NCI-H1092 treated with DMSO at 0.1 percent for 48 hours (cell line): ENCODE results near the gene ZNF410.
"Not testable (repeated sequence)": the region's sequence is repeated elsewhere in the genome, so short reads cannot be mapped to it uniquely, and the experiment has no call there.

Source experiments
- DNase-seq: peaks from one replicate; lab custom pipeline; 2025; lab: John Stamatoyannopoulos, UW

Gene ZNF410

DNA sequence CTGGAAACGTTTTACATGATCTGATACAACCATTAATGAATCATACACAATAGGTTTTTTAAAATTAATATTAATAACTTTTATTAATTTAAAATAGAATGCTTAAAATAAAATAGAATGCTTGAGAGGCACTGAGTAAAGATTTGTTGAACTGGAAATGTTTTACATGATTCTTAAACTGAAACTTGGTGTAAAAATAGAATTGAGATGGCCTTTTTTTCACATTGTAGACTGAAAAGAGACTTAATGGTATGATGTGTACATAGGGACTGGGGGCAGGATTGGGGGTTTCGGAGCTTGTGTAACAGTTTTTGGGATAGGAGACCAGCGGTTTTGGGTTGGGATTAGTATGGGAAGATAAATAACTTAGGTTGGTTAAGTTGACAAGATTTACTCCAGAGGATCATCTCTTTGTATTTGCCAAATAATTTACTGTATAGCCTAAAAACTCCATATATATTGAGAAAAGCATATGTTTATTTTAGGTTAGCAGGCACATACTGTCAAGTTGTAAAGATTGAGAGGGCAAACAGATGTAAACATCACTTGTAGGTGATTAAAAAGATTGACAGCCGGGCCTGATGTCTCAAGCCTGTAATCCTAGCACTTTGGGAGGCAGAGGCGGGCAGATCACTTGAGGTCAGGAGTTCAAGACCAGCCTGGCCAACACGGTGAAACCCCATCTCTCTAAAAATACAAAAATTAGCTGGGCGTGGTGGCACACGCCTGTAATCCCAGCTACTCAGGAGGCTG, 2.0 kb upstream of the ZNF410 start:
- DNase-seq = no peak

DNA sequence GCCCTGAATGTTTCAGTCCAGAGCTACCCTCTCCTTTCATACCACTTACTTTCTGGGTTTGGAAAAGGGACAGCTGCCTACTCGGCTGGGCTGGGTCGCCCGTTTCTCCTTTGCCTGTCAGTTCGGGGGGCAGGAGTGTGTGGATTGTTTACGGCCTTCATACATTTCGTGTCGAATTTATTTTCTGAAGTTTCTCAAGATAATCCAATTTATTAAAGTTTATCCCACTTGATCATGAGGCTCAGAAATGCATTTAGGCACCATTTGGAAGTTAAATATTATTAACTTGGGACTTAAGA, 608 bp downstream of the ZNF410 start:
- DNase-seq = no peak

DNA sequence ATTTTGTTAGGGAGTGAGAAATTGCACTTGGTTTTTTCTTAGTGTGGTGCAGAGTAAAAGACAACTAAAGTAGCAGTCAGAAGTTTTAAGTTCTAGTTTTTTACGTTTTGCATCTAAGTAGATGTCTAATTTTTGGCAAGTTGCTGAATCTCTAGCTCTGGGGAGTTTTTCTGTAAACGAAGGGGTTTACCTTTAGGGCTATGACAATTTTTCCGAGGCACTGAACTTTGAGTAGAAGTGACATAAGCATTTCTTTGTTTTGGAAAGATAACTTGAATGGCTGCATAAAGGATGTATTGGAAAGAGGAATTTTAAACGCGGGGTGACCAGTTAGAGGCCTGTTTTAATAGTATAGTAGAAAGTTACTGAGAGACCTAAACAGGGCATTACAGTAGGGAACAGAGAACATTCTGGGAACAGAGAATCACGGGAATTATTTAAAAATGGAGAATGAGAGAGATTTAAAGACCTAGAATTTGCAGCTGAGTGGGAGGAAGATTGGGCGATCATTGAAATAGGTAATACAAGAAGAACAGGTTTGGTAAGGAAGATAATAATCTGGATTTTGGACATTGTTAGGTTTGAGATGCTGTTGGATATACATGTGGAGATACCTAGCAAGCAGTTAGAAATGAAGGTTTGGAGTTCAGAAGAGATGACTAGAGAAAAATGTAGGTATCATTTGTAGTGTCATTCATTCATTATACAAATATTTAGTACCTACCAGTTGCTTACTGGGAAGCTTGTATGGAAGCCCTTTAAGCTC, 1.2 kb downstream of the ZNF410 start:
- no peak for DNase-seq

DNA sequence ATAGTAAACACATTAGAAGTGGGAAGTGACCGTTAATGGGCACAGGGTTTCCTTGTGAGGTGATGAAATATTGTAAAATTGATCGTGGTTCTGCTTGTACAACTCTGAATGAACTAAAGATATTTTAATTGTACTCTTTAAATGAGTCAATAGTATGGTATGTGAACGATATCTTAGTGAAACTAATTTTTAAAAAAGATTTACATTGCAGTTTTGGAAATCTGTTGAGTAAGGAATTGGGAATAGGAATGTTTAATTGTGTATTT, 1.7 kb downstream of the ZNF410 start:
- DNase-seq = no peak

DNA sequence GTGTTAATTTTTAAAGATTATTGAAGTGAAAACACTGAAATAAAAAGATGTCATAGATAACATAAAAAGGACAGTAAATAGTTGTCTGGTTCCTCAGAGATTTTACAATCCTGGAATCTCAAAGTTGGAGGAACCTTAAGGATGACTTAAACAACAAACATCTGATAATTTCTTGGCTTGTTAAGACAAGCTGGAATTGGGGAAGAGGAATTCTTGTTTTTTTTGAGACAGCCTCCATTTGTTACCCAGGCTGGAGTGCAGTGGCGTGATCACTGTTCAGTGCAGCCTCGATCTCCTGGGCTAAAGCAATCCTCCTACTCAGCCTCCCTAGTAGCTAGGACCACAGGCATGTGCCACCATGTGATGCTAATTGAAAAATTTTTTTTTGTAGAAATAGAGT, 2.3 kb downstream of the ZNF410 start:
- DNase-seq = no peak

DNA sequence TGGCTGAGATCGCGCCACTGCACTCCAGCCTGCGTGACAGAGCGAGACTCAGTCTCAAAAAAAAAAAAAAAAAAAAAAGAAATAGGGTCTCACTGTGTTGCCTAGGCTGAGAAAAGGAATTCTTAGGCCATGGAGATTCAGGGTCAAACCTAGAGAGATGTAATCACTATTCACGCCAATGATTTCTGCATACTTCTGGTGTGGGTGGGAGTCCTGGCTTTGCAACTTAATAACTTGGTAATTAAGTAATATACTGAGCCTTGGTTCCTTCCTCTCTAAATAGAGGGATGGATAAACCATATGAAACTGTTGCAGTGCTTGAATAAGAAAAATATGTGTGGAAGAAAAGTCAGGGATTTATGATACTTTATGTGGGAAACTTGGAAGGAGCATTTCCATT, 2.7 kb downstream of the ZNF410 start:
- DNase-seq = no peak

DNA sequence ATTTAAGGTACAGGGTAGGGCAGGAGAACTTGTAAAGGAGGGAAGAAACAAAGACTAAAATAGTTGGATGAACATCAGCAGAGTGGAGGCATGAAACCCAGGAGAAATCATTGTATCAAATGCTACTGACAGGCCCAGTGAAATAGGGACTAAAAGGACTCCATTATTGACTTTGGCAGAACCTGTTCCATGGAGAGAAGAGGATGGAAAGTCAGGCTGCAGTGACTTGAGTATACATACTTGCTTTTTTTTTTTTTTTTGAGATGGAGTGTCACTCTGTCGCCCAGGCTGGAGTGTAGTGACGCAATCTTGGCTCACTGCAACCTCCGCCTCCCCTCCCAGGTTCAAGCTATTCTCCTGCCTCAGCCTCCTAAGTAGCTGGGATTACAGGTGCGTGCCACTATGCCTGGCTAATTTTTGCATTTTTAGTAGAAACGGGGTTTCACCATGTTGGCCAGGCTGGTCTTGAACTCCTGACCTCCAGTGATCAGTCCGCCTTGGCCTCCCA, 7.6 kb downstream of the ZNF410 start:
- DNase-seq = not testable (repeated sequence)

DNA sequence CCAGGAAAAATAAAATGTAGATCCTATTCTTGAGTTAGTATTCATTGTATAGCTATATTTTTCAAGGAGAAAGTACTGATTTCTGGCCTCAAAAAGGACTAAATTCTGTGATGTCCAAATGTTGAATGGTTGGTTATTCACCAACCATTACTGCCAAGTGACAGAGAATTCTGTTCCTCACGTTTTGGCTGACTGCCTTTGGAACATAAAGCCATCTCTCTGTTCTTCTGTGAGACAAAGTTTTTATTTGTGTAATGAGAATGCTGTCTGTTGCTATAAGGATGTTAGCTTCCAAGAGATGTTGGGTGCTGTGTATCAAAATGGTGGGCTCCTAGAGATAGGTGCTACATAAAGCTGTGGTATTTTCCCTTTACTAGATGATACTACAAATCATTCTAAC, 9.3 kb downstream of the ZNF410 start:
- no peak for DNase-seq

DNA sequence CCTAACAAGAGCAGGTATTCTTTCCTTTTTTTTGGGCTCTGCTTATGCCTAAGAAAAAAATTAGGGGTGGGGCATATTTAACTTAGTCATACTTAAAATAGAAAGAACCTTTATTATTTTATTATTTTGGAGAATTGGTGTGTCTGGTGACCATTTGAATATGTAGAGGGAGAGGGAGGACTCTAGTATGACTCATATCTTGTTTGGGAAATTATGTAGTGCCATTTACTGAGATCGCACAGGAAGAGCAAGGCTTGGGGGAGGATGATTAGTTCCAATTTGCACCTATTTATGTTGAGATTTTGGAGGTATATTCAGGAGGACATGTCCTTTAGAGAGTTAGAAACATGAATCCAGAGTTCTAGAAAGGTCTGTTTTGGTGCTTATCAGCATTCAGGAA, 9.9 kb downstream of the ZNF410 start:
- DNase-seq = no peak

DNA sequence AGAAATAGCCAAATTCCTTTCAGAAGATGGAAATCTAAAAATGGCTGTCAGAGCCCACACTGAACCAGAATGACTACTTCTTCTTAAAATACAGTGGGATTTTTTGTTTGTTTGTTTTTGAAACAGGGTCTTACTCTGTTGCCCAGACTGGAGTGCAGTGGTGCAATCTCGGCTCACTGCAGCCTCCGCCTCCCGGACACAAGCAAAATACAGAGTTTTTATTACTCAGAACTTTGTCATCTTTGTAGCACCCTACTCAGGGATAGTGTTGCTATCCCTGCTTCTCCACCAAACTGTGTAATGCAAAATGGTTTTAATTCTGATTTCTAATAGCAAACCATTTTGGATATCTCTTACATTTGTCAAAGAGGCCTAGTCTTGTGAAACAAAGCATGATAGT, 16.4 kb downstream of the ZNF410 start:
- DNase-seq = no peak

DNA sequence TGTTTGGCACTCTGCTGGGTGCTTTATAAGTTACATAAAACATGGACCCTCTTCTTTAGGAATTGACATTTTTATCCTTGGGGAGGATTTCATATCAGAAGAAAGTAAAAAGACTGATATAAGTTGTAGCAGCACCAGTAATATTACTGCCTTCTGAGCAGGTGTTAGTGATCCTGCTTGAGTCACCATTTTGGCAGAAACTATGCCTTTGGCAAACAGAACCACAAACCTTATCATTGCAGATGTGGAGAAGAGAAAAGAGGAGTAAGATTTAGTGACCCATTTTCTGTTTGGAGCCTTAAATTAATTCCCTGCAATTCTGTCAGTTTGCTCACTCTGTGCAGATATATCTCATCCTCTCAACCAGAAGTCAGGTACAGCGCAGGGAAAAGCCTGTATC, 23.0 kb downstream of the ZNF410 start:
- no peak for DNase-seq

DNA sequence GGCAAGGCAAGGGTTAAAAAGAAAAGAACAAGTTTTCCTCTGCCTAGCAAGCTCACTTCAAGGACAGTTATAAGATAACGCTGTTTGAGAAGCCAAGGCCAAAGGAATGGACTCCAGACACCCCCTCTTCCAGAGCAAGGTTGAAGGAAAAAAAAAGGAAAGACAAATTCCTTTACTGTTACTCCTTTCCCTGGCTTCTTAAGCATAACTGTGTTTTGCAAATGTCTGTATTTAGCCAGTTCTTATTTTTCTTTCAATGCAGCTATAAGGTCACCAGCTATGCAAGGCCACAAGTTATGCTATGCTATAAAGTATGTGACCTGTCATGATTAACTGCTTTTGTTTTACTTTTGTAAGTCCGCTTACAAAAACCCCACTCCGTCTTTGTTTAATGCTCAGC, 26.6 kb downstream of the ZNF410 start:
- DNase-seq = no peak

DNA sequence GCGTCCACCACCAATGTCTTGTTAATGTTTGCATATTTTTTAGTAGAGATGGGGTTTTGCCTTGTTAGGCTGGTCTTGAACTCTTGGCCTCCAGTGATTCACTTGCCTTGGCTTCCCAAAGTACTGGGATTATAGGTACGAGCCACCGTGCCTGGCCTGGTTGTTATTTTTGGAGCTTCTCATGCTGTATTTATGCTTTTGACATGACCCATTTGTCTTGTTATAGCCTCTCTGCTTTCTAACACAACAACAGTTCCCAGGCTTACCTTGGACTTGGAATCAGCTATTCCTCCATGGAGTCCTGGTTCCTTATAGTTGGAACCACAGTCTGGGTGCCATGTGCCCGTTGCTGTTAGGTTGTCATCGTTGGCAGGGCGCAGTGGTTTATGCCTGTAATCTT, 29.7 kb downstream of the ZNF410 start:
- DNase-seq = no peak

DNA sequence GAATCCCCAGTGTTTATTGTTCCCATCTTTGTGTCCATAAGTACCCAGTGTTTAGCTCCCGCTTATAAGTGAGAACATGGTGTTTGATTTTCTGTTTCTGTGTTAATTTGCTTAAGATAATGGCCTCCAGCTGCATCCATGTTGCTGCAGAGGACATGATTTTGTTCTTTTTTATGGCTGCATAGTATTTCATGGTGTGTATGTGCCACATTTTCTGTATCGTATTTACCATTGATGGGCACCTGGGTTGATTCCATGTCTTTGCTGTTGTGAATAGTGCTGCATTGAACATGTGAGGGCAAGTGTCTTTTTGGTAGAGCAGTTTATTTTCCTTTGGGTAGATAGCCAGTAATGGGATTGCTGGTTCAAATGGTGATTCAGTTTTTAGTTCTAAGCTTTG, 32.8 kb downstream of the ZNF410 start:
- DNase-seq = not testable (repeated sequence)

DNA sequence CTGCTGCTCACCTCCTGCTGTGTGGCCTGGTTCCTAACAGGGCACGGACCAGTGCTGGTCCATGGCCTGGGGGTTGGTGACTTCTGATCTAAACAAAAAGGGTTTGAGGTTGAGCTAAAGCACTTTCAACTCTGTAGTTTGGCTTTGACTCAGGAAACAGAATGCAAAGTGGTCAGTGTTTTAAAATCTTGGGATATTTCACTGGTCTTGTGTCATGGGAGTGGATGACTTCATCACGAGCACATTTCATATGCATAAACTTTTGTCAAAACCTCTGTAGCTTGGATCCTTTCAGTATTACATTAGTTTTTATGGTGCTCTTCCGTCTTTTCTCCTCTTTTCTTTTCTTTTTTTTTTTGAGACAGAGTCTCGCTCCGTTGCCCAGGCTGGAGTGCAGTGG, 37.7 kb downstream of the ZNF410 start:
- DNase-seq = no peak

DNA sequence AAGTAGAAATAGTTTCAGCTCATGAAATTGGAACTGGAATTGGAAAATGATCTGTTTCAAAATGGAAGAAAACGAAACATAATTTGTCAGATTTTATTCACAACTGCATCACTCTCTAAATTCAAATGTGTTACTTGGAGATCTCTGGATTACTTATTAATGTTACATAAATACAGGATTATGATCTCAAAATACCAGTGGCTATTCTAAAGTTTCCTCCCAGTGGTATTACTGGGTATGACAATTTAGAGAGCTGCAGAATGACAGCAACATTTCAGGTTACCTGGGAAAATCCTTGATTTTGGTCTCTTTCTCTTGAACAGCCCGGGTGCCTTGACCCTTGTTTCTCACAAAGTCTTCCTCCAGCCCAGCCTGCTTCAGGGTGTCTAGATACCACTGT, 49.0 kb downstream of the ZNF410 start:
- no peak for DNase-seq

DNA sequence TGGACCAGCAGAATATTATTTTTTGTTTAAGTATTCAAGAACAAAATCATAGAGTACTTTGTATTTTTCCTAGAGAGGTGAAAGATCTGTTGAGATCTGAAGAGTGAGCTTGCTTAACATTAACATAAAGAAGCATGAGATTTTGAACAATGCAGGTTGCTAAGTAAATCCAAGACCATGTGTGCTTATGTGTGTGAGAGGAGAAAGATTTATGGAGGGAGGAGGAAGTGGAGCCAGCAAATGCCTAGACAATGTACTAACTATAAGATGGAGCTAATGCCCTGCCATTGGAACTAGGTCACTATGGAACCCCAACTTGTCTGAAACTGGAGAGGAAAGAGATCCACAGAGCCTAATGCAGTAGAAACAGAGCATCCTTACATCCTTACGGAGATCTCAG, 49.9 kb downstream of the ZNF410 start:
- DNase-seq = no peak

DNA sequence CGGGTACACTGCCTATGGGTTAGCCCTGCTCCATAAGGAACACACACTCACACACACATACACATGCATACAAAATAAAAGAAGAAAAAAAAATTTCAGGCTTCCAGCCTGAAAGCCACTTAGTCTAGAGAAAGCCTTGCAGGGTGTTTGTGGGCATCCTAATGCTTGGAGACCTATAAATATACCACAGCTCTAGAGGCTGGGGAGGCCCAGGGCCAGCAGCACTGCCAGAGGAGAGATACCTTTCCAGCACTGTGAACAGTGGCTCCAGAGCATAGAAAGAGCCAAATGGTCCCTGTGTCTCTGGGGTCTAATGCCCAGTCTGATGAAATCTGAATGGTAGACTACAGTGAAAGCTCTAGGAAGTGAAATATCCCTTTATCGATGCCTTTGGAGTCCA, 50.4 kb downstream of the ZNF410 start:
- DNase-seq = no peak

DNA sequence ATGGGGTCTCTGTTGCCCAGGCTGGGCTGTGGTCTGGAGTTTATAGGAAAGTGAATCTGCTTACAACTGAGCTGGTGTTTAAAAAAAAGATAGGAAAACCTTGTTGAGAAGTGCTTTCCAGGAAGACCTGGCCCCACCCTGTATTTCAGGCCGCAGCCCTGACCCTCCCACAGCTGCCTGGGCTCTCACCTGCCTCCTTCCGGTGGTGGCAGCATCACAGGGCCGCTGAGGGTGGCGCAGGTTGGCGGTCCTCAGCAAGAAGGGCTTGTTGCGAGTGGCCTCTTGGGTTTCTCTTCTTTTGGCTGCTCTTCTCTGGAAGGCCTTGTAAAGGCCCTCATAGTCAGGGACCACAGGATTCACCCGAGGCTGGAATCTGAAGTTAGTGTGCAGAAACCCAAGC, 55.5 kb downstream of the ZNF410 start:
- no peak for DNase-seq

DNA sequence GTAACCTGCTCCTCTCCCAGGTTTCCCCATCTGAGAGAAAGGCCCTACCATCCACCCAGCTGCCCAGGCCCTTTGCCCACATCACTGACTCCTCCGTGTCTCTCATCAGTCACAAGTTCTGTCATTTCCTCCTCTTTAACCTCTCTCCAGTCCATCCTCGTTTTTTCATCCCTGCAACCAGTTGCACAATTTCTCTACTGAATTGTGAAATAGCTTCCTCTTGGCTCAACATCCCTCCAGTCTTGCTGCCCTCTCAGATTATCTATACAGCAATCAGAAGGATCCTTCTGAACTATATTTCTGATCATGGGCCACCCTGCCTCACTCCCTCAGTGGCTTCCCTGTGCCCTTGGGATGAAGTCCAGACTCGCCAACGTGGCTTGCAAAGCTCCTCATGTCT, 56.4 kb downstream of the ZNF410 start:
- no peak for DNase-seq

DNA sequence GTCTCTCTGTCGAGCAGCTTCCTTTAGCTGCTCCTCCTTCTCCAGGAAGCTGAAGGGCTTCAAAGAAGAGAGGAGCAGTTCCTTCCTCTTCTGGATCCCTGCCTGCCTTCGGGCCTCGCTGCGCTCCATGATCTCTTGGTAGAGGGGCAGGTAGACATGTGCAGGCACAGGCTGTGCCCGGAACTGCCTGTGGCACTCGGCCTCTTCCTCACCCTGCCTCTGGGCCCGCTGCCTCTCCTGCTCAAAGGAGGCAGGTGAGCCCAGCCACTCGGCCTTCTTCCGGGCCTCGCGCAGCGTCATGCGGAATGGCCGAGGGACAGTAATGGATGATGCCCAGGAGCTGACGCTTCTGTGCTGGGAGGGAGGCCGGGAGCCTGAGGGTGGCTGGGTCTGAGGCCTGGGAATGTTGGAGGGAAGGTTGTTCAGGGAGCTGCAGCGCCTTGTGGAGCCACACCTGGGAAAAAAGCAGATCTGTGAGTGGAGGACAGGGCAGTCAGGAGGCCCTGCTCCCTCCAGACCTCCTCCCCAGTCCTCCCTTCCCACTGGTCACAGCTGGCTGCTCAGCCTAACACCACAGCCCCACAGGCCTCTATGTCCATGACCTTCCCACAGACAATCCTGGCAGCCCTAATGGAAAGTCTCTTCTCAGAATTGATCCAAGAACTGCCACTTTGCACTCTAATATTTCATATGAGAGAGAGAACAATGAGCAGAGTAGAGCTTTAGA, 57.9 kb downstream of the ZNF410 start:
- no peak for DNase-seq

DNA sequence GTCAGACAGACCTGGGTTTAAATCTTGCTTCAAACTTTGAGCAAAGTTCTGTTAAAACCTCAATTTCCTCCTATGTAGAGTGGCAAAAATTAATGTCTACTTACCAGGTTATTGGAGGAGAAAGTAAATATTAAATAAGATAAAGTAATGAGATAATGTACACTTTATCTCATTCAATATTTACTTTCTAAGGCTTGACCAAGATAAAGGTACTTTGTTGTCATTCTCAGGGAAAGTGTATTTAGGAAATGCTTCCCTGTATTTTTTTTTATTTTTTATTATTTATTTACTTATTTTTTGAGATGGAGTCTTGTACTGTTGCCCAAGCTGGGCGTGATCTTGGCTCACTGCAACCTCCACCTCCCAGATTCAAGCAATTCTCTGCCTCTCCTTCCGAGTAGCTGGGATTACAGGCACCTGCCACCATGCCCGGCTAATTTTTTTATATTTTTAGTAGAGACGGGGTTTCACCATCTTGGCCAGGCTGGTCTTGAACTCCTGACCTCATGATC, 58.6 kb downstream of the ZNF410 start:
- DNase-seq = no peak
